GM18505 (cell line): ENCODE data around the gene CA5A.
A peak's percentile ranks its signal among the peaks of the same experiment; 100 is the strongest.
"Not testable (repeated sequence)": the region's sequence is repeated elsewhere in the genome, so short reads cannot be mapped to it uniquely, and the experiment has no call there.

ENCODE experiments used
- ATAC-seq: cut with Tn5 transposase; IDR thresholded peaks from one replicate; pipeline ENCODE4 v1.9.1; 2021; ENCODE audit not compliant: unreplicated experiment
- POLR2A ChIP-seq: IDR thresholded peaks from 4 replicates; pipeline ENCODE4 v1.6.1; 2011; ENCODE audit warnings: borderline replicate concordance; ENCODE audit not compliant: insufficient read depth, insufficient read length; ENCODE audit errors: extremely low read depth

Gene CA5A

DNA sequence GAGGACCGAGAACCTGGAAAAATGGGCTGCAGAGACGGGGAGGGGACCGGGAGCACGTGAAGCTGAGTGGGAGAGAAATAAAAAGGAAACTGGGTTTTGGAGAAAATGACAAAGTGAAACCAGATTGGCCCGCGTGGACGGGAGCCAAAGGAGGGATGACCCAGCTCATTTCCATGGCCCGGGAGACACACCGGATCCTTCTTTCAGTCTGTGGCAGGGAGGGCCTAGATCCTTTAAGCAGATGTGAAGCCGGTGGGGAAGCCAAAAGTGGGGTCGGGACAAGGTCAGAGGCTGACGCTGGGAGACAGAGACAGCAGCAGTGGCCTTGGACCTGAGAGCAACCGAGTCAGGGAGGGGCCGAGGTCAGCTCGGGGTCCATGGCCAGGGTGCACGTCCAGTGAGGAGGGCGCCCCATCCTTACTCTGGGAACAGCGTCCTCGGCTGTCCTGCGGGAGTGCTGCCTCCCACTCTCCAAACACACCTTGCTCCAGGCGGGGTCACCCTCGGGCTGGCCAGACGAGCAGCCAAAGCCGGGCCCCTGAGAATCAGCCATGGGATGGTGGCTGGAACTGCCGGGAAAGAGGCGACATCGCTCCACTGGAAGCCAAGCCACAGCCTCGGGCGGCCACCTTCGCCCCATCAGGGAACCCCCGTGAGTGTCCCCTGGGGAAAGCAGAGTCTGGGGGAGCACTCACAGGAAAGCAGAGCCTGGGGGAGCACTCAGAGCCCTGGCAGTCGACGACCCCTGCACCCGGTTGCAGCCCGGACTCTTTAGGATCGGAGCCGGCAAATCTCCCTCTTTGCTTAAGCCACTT is 17.3 kb downstream of the CA5A start:
- ATAC-seq, result no peak
- no peak for TF ChIP-seq POLR2A

DNA sequence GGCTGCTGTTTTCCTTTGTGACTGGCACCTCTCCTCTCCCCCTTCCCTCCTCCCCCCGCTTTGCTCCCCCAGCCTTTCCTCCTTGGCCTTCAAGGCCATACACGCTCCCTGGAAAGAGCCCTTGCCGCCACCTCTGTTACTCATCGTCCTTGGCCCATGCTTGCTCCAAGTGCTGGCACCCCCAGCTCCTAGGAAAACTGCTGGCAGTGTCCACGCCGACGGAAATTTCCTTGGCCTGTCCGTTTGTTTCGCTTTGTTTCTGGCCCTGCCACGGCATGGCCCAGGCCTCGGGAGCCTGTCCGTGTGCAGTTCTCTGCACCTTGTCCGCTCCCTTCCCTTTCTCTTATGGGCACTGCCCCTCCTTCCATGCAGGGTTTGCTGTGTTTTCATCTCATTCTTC is 18.0 kb downstream of the CA5A start:
- TF ChIP-seq POLR2A, result no peak
- no peak for ATAC-seq

DNA sequence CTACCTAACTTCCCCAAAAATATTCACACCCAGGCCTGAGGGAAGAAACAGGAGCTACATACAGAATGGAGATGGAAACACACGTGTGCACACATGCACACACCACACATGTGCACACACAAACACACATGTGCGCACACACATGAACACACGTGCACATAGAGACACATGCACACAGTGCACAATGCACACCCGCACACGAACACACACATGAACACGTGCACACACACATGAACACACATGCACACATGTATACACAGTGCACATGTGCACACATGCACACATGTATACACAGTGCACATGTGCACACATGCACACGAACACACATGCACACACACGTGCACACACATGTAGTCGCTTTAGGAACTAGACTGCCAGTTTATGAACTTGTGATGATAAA is 18.8 kb downstream of the CA5A start:
- no peak for ATAC-seq
- no peak for TF ChIP-seq POLR2A

DNA sequence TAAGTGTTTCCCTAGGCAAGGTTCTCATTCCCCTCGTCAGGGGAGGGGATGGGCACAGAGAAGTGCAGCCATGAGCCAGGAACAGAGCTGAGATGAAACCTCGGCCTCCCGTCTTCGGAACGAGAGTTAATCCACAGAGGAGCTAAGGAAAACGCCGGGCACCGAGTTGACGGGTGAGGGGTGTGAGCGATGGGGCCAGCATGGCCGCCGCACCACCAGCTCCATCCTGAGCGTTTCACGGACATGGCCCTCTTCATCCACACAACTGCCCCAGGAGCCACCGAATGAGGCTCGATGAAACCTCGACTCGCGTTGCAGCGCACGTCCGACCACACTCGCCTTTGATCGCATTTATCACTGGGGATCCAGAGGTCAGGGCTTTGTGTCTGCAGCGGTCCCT is 21.5 kb downstream of the CA5A start:
- no peak for TF ChIP-seq POLR2A
- ATAC-seq, result no peak

DNA sequence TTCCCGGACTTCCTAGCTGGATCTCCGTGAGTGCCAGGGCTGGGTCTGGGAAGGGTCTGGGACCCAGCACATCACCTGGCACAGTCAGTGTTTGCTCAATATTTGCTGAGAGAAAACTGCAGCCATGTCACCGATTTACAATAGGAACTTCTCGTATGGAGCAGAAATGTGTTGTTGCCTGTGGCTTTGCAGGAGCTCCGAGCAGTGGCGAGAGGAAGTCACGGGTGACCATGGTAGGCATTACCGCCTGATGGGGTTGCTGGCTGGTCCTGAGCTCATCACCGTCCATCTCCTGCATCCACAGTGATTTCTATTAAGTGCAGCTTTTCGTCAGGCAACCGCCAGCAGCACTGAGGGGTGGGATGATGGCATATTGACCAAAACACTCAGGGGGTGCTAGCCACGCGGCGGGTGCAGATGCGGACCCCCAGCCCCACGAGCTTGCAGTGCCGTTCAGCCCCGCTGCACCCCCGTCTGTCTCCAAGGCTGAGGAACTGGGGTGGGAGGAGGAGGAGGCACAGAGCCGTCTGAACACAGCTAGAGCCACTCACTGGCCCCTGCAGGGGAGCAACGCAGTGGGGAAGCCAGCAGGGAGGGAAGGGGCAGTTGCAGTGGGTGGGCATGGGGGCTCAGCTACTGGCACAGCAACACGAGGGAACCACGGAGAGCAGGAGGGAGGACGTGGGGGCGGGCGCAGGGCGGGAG is 22.2 kb downstream of the CA5A start:
- not testable (repeated sequence) for ATAC-seq

DNA sequence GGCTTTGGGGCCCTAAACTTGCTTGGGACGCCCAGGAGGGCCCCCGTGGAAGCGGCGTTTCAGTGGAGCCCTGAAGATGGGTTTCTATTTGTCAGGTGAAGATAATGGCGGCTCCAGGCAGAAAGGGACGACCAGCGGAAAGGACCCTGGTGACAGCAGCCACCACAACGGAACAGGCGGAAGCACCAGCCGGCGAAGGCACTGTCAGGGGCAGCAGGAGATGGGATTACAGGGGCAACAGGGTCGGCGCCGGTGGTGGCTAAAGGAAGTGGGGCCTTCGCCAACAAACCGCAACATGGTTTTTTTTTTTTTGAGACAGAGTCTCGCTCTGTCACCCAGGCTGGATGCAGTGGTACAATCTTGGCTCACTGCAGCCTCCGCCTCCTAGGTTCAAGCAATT is 23.6 kb downstream of the CA5A start:
- not testable (repeated sequence) for ATAC-seq

DNA sequence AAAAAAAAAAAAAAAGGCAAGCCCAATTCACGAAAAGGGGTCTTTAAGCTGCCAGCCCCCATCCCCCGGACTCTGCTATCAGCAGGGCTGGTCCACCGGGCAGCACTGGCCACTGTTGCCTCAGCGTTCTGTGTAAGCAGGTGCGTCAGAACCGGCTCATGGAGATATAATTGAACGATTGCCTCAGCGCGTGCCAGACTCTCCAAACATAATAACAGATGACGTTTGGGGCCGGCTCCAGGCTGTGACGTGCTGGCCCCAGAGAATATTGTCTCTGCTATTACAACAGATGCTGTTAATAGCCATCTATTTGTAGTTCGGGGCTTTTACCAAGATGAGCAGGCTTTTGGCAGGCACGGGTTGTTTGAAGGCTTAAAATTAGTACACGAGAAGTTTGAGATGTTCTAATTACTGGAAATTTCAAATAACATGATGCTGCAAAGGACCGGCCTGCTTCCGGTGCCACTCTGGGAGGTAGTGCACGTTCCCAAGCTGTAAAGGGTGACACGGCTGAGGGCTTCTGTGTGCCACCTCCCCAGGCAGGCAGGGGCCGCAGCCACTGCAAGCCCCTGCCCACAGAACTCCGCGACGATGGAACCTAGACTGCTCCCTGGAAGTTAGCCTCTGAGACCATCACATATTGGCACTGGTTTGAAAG is 25.1 kb downstream of the CA5A start:
- ATAC-seq, result not testable (repeated sequence)

DNA sequence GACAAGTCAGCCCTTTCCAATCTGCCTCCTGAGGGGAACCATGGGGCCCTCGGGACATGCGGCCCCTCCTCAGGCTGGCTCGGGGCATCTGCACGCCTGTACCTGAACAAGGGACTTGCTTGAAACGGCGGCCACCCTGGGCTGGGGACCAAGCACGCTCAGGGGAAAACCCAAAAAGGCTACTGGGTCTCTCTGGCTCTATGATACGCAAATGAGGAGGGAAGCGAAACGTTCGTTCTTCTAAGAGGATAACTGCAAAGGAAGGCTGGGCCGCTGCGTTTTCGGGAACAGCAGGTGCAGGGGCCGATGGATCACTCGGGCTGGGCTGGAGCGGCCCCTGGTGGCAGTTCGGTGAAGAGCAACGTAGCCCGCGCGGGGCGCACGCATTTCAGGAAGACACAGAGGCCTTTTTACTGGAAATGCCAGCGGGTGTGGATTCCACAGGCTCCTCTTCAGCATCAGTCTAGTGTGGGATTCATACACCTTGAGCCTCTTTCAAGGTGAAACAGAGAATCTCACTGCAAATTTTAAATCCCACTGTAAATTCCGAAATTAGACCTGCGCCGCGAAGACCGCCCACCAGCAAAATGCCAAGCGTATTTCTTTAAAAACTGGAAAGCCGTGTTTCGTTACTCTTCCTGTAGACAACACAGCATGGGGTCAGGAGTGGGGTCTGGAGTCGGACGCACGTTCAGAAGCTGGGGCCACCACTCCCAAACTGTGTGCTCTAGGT is 27.0 kb downstream of the CA5A start:
- peak; percentile 83 for ATAC-seq

DNA sequence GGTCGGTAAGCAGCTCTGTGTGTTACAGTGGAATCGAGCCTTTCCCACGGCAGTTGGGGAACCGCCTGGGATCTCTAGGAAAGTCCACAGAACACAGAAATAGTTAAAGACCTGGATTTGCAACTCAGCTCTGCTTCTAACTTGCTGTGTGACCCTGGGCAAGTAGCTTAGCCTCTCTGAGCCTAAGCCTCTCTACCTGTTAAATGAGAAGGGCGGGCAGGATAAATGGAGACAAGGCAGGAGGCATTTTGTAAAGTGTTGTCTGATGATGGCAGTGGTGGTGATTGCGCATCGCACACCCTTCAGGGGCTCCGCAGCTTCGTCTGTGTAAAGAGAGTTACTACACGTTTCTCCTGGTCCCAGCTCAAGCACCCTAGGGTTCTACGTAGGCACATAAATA is 28.2 kb downstream of the CA5A start:
- ATAC-seq, result not testable (repeated sequence)

DNA sequence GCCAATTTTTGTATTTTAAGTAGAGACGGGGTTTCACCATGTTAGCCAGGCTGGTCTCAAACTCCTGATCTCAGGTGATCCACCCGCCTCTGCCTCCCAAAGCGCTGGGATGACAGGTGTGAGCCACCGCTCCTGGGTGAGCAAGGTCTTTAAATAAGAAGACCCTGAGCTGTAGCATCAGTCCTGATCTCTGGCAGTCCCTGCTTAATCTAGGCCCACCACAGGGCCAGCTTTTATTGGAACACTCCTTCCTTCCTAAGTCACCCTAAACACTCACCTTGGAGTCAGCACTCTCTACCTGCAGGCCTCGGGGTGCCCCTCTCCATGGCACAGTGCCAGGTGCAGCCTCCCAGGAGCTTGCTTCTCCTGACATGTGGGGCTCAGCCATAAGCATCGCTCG is 30.8 kb downstream of the CA5A start:
- ATAC-seq, result not testable (repeated sequence)

DNA sequence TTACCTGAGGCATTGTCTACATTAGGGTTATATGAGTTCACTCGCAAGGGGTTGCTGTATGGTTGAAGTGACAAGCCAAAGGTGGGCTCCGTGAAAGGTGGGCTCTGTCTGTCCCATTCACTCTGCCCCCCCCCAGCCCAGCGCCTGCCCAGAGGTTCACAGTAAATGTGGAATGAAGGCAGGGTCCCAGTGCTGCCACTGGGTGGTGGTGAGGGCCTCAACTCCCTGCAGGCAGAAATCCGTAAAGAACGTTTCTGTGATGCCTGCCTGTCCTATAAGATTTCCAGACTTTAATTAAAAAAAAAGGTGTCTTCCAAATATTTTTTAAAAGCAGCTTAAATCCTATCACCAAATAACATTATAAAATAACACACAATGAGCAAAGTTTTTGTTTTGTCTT is 31.4 kb downstream of the CA5A start:
- ATAC-seq, result not testable (repeated sequence)

DNA sequence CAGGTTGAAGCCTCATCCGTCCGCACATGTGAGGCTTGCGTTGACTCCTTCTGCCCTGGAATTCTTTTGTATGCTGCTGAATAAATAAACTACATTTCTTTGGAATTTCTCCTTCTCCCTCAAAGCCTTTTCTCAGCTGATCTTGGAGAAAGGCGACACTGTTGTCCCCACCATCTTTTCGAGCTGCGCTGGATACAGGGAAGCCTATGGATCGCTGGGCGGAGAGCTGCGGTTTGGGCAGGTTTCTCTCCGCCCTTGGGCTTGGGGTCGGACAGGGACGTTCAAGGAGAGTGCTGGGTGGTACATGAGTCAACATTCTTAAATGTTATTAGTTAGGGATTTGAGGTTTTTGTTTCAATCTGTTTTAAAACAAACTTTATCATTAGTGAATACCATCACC is 35.8 kb downstream of the CA5A start:
- ATAC-seq, result not testable (repeated sequence)

DNA sequence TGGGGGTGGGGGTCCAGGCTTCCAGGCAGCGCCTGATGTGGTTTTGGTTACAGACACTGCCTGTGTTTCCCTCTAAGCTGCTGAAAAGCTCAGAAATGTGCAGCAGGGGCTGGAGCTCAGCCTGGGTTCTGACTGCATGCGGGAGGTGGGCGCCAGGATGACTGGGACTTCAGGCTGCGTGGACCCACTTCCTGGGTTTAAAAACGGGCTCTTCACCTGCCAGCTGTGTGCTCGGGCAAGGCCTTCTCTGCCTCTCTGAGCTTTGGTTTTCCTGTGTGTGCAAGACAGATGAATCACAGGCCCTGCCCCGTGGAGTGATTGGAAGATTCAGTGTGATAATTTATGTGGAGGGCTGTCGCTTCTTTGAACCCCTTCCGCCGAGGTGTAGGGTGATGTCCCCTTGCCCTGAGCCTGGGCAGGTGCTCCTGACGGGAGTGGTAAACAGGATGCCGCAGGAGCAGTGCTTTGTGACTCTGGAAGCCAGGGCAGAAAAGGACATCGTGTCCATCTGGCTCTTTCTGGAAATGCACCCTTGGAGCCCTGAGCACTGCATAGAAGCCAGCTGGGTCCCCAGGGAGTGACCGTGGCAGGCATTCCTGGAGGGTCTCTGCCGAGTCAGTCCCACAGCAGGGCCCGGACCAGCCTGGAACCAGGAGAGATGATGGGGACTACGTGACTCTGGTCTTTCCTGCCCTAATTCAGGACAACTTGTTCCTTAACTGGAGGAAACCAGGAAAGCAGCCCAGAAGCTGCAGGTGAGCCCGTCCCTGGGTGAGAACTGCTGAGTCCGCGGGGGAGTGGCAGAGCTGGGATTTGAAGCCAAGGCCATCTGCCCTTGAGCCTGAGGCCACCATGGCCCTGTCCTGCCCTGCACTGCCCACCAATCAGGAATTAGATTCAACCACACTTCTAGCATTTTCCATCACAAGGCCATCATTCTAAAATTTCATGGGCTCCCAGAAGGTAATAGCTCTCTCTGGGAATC is 38.5 kb downstream of the CA5A start:
- ATAC-seq, result no peak
- no peak for TF ChIP-seq POLR2A

DNA sequence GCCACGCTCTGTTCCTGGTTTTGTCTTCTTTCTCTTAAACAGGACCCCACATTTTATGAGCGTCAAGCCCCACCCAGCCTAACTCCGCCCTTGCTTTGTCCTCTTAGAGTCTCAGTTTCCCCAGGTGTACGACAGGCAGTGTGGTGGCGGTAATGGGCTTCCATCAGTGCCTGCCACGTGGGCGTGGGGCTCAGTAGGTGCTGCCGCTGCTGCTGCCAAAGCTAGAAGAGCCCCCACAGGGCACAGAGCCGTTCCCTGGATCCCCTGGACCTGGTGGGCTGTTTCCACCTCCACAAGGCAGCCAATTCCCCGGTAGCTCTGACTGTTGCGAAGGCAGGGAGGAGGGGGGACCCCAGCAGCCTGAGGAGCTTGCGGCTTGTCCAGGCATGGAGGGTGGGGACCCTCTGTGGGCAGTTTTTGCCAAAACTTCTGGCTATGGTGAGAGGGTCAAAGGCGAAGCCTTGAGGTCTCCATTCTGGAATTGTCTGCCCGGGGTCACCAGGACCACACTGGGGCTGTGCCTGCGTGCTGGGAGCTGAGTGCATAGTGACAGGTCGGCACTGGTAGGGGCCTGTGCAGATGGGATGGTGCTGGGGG is 39.3 kb downstream of the CA5A start:
- not testable (repeated sequence) for ATAC-seq

DNA sequence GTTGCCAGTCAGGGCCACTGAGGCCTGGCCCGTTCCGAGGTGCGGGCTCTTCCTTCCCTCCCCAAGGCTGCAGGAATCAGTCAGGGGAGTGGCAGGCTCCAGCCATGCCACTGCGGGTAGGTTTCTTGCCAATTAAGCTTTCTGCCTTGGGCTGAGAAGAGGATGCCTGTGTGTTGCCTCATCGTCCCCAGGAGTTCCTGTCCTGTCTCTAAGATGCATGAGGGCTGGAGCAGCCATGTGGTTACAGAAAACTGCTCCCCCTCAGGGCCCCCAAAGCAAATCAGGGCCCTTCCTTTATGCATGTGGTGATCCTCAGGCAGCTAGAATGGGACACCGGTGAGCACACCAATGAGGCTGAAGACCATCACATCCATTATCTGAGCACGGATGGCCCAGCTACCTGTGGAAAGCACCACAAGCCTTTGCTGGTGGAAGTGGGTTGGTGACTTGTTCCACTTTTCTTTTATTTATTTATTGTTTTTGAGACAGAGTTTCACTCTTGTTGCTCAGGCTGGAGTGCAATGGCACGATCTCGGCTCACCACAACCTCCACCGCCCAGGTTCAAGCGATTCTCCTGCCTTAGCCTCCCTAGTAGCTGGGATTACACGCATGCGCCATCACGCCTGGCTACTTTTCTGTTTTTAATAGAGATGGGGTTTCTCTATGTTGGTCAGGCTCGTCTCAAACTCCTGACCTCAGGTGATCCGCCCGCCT is 40.0 kb downstream of the CA5A start:
- peak; percentile 28 for ATAC-seq
